Neural cell (in vitro differentiated cells): Measurements from ENCODE around the gene HOPX.

Experiments
- EP300 ChIP-seq: fragments of 450-650 bp; conservative IDR thresholded peaks from 2 replicates; pipeline ENCODE4 v1.6.1; 2014; ENCODE audit warnings: antibody characterized with exemption, mild to moderate bottlenecking, moderate library complexity; ENCODE audit not compliant: poor library complexity, severe bottlenecking
- EZH2 ChIP-seq: fragments of 200-600, 300-800 bp; shearing (Covaris generic), sonication (generic); IDR thresholded peaks from 2 replicates; pipeline ENCODE4 v1.6.1; 2014; ENCODE audit warnings: antibody characterized with exemption, low read length, borderline replicate concordance, mild to moderate bottlenecking; ENCODE audit not compliant: insufficient read depth, poor library complexity, severe bottlenecking
- POLR2AphosphoS5 ChIP-seq: IDR thresholded peaks from 2 replicates; pipeline ENCODE4 v1.6.1; 2012
- RAD21 ChIP-seq: fragments of 450-650 bp; conservative IDR thresholded peaks from 2 replicates; pipeline ENCODE4 v1.6.1; 2014; ENCODE audit warnings: antibody characterized with exemption, mild to moderate bottlenecking, moderate library complexity
- SMC3 ChIP-seq: fragments of 450-650 bp; conservative IDR thresholded peaks from 2 replicates; pipeline ENCODE4 v1.6.1; 2014; ENCODE audit warnings: antibody characterized with exemption, mild to moderate bottlenecking, moderate library complexity; ENCODE audit not compliant: poor library complexity
- TF ChIP-seq, protein P1 (sequence below): fragments of 450-650 bp; IDR thresholded peaks from 2 replicates; pipeline ENCODE4 v1.5.1; 2014; ENCODE audit warnings: antibody characterized with exemption, mild to moderate bottlenecking, moderate library complexity; ENCODE audit not compliant: poor library complexity, severe bottlenecking

DNA sequence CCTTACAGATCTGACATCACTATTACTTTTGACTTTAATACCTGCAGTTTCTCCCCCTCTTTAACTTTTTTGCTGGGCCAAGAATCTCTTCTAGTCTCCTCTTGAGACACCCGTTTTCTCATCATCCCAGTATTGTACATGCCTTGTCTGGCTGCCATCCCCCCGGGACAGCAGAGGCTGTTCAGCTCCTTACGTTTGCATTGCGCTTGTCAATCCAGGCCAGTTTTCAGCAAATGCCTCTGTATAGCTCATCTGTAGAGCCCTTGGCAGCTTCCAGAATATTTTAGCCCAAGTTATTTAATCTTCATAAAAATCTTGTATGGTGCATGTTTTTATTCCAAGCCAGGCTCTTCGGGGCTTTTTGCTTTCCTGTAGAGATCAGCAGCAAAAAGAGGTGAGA is 22.3 kb upstream of the HOPX start:
- TF ChIP-seq, protein P1, sequence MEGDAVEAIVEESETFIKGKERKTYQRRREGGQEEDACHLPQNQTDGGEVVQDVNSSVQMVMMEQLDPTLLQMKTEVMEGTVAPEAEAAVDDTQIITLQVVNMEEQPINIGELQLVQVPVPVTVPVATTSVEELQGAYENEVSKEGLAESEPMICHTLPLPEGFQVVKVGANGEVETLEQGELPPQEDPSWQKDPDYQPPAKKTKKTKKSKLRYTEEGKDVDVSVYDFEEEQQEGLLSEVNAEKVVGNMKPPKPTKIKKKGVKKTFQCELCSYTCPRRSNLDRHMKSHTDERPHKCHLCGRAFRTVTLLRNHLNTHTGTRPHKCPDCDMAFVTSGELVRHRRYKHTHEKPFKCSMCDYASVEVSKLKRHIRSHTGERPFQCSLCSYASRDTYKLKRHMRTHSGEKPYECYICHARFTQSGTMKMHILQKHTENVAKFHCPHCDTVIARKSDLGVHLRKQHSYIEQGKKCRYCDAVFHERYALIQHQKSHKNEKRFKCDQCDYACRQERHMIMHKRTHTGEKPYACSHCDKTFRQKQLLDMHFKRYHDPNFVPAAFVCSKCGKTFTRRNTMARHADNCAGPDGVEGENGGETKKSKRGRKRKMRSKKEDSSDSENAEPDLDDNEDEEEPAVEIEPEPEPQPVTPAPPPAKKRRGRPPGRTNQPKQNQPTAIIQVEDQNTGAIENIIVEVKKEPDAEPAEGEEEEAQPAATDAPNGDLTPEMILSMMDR: no peak
- TF ChIP-seq SMC3: no peak
- no peak for TF ChIP-seq POLR2AphosphoS5
- TF ChIP-seq EZH2: no peak
- no peak for TF ChIP-seq EP300
- TF ChIP-seq RAD21: no peak
